OCI-LY3 (cell line): Measurements from ENCODE around the gene TAF1A.

Source experiments
- CTCF ChIP-seq: fragments of 200-600, 300-600 bp; sonication (generic); IDR thresholded peaks from 2 replicates; pipeline ENCODE4 v1.5.1; 2014; ENCODE audit warnings: antibody characterized with exemption, low read length, low read depth
- EZH2phosphoT487 ChIP-seq: fragments of 200-600 bp; shearing (Covaris generic); IDR thresholded peaks from 2 replicates; pipeline ENCODE4 v1.6.1; 2018; ENCODE audit warnings: antibody characterized with exemption, mixed run types, low read depth

DNA sequence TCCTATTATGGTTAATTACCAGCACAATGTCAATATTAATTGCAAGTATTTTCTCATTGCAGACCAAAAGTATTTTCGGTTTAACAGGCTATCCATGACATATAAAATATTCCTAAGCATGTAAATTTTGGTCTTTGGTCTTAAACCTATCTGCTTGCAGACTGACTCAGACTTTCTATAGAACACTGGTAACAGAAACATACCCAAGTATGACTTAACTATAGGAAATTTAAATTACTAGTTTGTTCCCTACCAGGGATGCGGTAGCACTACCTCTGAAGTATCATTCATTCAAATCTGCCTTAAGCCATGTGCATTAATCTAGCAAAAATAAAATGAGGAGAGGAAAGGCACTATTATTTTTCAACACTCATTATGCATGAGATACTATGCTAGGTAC is 2.9 kb downstream of the TAF1A start:
- TF ChIP-seq EZH2phosphoT487 (no peak), CTCF (no peak)
